ENCODE measurements around the gene ARRDC2. TPM values are rescaled to one million over a fixed set of nuclear protein-coding genes. Genes with fewer than 3 reads are reported as not detected.

The ARRDC2 gene
- total and polyA plus RNA-seq, 9 of the 15 experiments (the other 6 are each of a cell fraction or from before 2014, with no cell fraction given), result 1.9 to 27.4 (median 15.2) TPM

- H3K4me1 ChIP-seq (replicated peaks in 1 of 2; ENCODE audit: control insufficient read depth in 2 of 2, insufficient read depth in 2 of 2, low read length in 2 of 2), result peaks cover 3 to 13% of the 10 kb centered on the region in 2 experiments; a peak in 3 of 5 replicates
- no peak overlapping the region for H3K4me3 ChIP-seq
- H3K27ac ChIP-seq (ENCODE audit: extremely low read depth, low read depth, low read length), result no peak overlapping the region
- intact Hi-C loops (cut with micrococcal nuclease), result no loop called here
- ChIA-PET POLR2A (interaction anchor here (0.6 kb wide), 1 partner anchor 14 kb away, joined by 3 read pairs; no protein-coding TSS in a partner anchor), CTCF (ENCODE audit: low intra/inter-chr PET ratio) (no interaction called here)
- no peaks in the 10 kb centered on the region for H3K79me2 ChIP-seq (ENCODE audit: control insufficient read depth, insufficient read depth, low read length)
- no peaks in the 10 kb centered on the region for H3K36me3 ChIP-seq (ENCODE audit: control insufficient read depth, insufficient read depth, low read length)
- H3K4me2 ChIP-seq (ENCODE audit: insufficient read depth, low read length), result no peak overlapping the region
- WGBS (ENCODE audit: insufficient coverage, low coverage, missing lambda C conversion rate), result 5% methylated on average over 2 of the region's 2 CpGs
- in situ Hi-C loops (cut with MboI), result no loop called here
- no peaks in the 10 kb centered on the region for H4K20me1 ChIP-seq (replicated peaks; ENCODE audit: control insufficient read depth, insufficient read depth, low read length)
- H3K9ac ChIP-seq (ENCODE audit: insufficient read depth in 1 of 2, low read depth in 2 of 2, low read length in 2 of 2), result no peak overlapping the region
- DNase-seq (ENCODE audit: extremely low read depth in 1 of 4, low spot score in 3 of 4) (no peak), ATAC-seq (no peak), FAIRE-seq (no peak)
- H3K27me3 ChIP-seq (ENCODE audit: control insufficient read depth in 2 of 2, insufficient read depth in 2 of 2, low read length in 2 of 2), result peaks cover 14 to 18% of the 10 kb centered on the region in 2 experiments
- H3K9me3 ChIP-seq (replicated peaks; ENCODE audit: control insufficient read depth, insufficient read depth, low read depth, low read length), result 0 out of 2 replicates have a peak, but pooled peaks cover 3% of the 10 kb centered on the region
- no peak overlapping the region for H2AFZ ChIP-seq (ENCODE audit: low read depth, low read length)
- BruUV-seq (replicated peaks), result no TSS peak
- no peaks in the 10 kb centered on the region for H3K9me1 ChIP-seq (ENCODE audit: control insufficient read depth, insufficient read depth, low read length)
- TF ChIP-seq GABPB2 (CRISPR knock-in tag; conservative IDR thresholded peaks at IDR 0.05), result no peak
- TF ChIP-seq ZNF785 (CRISPR knock-in tag; IDR thresholded peaks at IDR 0.05), result no peak
- TF ChIP-seq CUX1 (CRISPR knock-in tag; IDR thresholded peaks at IDR 0.05), result no peak
- no peak for TF ChIP-seq HOXB6 (CRISPR knock-in tag; IDR thresholded peaks at IDR 0.05; ENCODE audit: borderline replicate concordance)
- TF ChIP-seq ZNF124 (CRISPR knock-in tag; IDR thresholded peaks at IDR 0.05), result no peak
Observed at GRCh38 chr19:18041054-18041453, 33.1 kb downstream of the ARRDC2 start.
